HG02870 (cell line): ENCODE data around the gene CAPS.
"Not testable (repeated sequence)": the region's sequence is repeated elsewhere in the genome, so short reads cannot be mapped to it uniquely, and the experiment has no call there.

Source experiments
- ATAC-seq: cut with Tn5 transposase; IDR thresholded peaks from one replicate; pipeline ENCODE4 v1.9.1; 2021; ENCODE audit warnings: mild to moderate bottlenecking, moderate library complexity; ENCODE audit not compliant: unreplicated experiment

CAPS gene

DNA sequence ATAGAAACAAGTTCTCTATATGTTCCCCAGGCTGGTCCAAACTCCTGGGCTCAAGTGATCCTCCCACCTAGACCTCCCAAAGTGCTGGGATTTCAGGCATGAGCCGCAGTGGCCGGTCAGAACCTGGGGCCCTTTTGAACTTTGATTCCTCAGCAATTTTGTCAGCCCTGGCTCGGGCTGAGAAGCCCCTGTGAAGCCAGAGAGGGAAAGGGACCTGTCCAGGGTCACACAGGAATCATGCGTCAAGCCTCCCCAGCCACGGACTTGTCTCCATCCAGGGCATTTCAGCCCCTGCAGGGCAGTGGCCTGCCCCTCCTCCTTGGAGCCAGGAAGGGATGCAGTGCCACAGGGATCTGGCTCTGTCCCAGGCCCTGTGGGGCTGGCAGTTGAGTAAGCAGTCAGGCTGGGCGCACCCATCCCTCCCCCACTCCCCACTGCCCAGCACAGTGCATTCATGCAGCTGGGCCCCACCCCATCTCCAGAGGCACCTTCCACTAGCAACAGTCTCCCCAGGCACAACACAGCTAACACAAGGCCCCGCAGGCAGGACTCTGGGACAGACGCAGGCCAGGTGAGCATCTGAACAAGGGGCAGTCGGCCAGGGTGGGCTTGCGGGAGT, at the start of gene CAPS:
Gene CAPS, plus strand, starts transcription at position 516 of the 619 bp plus-strand sequence. CDS start 153 bp downstream, outside the sequence.
- ATAC-seq = no peak

DNA sequence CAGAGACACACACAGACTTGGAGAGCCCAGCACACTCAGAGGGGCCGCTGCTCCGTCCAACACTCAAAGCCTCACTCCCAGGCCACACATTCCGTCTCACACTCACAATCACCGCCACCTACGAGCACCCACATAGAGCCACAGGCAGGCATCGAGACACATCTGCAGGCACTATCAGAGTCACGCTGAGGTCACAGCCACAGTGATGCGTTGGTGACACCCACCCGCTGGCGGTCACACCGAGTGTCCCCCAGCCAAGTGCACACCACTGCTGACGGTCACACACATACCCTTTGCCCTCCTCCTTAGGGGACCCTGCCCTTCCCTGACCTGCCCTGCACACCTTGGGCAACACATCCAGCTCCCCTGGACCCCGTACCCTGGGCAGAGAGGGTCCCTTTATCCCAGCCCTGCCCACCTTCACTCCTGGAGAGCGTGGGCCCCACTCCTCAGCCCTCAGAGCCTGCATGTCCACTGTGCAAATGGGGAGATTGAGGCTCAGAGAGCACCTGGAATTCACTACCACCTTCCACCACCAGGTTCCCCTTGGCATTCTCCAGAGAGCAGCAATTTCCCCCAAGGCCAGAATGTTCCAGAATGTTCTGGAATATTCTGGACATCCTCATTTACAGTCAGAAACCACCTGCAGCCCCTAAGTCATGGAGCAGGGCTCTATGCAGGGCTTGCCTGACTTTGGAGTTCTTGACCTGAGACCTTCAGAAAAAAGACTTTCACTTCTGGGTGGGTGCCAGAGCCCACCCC, 49.1 kb upstream of the CAPS start:
- ATAC-seq = no peak

DNA sequence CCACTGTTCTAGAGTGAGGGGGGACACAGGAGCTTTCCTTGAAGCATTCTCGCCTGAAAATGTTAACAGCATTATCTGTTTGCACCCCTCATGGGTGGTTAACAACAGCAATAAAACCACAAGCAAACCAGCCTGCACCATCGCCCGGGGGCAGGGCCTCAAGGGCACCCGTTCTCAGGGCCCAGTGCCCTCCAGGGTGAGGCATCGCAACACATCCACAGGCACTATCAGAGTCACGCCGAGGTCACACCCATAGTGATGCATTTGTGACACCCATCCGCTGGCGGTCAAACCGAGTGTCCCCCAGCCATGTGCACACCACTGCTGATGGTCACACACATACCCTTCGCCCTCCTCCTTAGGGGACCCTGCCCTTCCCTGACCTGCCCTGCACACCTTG, 48.3 kb upstream of the CAPS start:
- no peak for ATAC-seq

DNA sequence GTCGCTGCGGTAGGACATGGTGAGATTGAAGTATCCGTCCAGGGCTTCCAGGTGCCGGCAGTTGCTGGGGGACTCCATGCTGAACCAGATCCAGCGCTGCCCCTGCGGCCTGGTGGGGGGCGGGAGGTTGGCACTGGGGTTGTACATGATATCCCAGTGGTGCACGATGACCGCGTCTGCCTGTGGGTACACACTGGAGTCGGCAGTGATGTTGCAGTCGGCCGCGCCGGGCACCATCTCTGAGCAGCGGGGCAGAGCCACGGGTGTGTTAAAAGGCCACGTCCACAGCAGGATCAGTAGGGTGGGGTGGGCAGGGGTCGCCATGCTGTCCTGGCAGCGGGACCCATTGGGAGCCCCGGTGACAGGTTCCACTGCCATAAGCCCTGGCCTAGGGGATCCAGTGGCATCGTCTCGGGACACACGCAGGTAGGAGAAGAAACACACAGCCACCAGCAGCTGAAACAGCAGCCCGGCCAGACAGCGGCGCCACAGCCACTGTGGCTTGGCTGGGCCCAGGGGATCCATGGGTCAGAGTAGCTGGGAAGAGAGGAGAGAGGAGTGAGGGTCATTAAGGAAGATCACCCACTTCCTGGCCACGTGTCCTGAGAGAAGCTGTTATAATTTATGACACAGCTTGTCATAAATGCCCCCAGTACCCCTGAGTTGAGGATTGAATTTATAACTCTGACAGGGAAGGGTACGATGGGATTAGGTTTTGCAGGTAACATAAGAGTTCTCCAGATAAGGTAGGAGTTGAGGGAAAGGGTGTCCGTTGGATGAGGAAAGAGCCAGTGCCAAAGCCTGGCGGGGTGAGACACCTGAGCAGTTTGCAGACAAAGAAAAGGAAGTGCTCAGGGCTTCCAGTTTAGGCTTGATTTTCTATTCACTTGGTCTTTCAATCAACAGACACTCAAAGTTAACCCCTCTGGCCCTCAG, 46.6 kb upstream of the CAPS start:
- ATAC-seq = no peak

DNA sequence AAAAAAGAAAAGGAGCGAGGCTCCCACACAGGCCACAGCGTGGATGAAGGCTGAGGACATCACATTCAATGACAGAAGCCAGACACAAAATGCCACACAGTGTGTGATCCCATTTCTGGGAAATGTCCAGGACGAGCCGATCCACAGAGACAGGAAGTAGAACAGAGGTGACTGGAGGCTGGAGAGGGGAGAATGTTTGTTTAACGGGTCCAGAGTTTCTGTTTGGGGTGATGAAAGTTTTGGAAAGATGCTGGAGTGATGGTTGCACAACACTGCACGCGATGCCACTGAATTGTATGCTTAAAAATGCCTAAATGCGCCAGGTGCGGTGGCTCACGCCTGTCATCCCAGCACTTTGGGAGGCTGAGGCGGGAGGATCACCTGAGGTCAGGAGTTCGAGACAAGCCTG, 43.1 kb upstream of the CAPS start:
- no peak for ATAC-seq

DNA sequence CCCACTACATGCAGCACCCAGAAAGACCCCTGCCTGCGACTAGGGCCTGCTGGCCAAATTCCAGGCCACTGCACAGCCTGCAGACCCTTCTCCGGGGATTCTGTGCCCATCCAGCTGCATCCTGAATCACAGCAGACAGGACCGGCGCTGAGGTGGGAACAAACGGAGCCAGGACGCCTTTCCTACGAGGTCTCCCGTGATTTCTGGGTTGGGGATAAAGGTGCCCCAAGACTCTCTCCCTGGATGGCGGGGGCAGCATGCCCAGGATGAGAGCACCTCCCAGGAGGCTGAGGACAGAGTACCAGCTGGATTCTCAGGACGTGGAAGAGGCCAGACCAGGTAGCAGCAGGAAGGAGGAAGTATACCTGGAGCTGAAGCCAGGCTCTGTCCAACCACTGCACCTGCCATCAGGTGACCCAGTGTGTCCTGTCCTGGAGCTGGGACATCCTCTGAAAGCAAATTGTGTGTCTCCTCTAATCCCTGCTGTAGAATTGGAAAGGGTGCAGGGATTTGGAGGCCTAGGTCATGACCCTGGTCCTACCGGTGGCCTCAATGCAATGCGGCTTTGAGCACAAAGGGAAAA, 40.3 kb upstream of the CAPS start:
- no peak for ATAC-seq

DNA sequence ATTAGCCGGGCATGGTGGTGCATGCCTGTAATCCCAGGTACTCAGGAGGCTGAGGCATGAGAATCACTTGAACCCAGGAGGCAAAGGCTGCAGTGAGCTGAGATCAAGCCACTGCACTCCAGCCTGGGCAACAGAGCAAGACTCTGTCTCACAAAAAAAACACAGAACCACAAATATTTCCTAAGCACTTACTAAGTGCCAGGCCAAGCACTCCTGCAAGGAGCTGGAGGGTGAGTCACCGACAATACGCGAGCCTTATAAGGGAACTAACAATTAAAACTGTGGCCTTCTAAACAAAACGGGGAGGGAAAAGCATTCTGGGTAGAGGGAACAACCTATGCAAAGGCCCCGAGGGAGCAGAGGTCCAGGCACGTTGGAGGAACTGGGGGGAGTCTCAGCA, 39.6 kb upstream of the CAPS start:
- not testable (repeated sequence) for ATAC-seq

DNA sequence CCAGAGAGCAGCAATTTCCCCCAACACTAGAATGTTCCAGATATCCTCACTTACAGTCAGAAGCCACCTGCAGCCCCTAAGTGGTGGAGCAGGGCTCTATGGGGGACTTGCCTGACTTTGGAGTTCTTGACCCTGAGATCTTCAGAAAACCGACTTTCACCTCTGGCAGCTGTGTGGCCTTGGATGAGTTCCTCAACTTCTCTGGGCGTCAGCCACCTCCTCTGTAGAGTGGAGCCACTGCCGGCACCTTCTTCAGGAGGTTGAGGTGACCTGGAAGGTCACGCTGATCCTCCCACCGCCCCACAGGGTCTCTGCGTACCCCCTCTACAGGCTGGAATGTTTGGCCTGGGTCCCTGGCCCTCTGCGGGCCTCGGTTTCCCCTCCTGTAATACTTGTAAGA, 36.6 kb upstream of the CAPS start:
- no peak for ATAC-seq

DNA sequence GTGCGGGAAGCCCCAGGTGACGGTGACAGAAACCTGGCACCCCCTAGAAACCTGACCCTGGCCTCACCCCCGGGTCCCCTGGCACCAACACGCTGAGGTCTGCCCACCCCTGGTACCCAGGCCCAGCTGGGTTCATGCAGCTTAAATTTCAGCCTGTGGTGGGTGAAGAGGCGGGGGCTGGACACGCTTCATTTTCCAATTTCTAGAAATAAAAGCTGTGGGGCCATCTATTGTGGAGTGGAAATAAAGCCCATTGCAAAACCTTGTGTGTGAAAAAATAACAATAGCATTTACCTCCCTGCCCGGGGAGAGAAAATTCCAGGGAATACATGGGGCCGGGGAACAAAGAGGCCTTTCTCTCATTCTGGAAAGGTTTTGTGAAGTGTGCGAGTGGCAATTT, 36.2 kb upstream of the CAPS start:
- no peak for ATAC-seq

DNA sequence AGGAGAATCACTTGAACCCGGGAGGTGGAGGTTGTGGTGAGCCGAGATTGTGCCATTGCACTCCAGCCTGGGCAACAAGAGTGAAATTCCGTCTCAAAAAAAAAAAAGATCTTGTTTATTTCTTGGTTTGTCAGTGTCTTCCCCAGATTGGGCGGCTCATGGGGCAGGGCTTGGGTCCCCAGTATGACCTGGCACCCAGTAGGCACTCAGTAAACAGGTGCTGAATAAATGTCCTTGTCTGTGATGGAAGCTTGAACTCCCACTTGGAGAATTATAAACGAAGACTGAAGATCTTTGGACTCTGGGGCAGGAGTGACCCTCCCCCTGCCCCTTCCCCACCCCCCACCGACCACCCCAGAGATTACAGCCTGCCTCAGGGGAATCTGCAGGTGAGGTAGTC, 33.9 kb upstream of the CAPS start:
- ATAC-seq = no peak

DNA sequence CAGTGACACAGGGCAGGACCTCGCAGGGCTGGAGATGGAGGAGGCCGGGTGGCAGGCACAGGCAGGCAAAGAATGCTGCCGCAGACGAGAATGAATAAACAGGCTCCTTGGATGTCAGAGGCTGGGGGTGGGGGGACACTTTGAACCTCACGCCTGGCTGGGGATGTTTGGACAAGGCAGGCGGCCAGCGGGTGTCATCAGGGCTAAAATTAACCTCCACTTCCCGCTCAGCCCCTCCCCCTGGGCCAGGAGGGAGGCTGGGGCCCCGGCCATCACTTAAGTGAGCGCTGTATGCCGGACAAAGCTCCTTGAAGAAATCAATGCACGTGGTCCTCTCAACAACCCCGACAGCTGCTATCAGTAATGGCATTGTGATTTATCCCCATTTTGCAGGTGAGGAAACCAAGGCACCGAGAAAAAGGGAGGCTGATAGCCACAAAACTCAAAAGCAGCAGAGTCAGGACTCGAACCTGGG, 33.4 kb upstream of the CAPS start:
- ATAC-seq = no peak

DNA sequence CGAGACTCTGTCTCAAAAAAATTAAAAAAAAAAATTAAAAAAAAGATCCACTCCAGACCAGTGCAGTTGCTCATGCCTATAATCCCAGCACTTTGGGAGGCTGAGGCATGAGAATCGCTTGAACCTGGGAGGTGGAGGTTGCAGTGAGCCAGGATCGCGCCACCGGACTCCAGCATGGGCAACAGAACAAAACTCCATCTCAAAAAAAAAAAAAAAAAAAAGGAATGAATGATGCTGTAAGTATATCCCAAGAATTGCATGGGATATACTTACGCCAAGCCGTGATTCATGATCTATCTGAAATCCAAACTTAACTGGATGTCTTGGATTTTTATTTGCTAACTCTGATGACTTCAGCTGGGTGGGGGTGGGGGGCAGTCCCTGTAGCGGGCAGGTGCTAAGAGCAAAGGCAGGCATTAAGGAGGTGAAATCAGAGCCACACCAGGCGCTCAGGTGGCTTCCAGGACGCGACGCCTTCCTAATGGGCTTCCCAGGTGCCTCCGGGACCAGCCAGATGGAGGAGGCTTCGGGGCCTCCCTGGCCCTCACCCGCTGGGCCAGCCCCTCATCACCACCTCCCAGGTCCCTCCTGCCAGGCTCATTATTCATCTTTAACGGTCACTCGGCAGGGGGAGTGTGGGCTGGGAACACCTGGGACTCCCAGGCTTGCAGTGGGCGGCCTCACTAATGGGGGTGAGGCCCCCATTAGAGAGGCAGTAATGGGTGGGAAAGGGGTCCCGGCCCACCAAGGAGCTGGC, 32.3 kb upstream of the CAPS start:
- no peak for ATAC-seq

DNA sequence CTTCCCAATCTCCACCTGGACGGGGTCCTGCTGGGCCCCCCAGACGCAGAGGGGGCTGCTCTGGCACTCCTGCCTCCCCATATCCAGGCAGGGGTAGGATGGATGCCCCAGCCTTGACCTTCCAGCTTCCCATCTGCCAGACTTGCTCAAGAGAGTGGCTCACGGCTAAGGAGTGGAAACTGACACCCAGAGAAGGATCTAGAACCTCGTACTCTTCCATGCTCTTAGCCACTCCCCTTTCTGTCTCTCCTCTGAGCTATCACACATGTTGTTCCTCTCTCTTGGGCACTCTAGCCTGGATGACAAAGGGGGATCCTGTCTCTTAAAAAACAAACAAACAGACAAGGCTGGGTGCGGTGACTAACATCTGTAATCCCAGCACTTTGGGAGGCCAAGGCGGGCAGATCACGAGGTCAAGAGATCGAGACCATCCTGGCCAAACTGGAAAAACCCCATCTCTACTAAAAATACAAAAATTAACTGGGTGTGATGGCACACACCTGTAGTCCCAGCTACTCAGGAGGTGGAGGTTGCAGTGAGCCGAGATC, 31.6 kb upstream of the CAPS start:
- no peak for ATAC-seq

DNA sequence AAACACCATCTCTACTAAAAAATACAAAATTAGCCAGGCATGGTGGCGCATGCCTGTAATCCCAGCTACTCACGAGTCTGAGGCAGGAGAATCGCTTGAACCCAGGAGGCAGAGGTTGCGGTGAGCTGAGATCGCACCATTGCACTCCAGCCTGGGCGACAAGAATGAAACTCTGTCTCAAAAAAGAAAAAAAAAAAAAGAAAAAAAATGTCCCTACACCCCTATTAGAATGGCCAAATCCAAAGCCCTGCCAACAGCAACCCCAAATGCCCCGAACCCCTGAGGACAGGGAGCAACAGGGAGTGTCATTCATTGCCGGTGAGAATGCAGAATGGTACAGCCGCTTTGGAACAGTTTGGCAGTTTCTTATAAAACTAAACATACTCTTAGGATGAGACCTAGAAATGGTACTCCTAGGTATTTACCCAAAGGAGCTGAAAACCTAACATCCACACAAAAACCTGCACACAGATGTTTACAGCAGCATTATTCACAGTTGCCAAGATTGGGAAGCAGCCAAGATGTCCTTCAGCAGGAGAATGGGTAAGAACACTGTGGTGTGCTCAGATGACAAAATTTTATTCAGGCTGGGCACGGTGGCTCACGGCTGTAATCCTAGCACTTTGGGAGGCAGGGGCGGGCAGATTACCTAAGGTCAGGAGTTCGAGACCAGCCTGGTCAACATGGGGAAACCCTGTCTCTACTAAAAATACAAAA, 30.7 kb upstream of the CAPS start:
- not testable (repeated sequence) for ATAC-seq

DNA sequence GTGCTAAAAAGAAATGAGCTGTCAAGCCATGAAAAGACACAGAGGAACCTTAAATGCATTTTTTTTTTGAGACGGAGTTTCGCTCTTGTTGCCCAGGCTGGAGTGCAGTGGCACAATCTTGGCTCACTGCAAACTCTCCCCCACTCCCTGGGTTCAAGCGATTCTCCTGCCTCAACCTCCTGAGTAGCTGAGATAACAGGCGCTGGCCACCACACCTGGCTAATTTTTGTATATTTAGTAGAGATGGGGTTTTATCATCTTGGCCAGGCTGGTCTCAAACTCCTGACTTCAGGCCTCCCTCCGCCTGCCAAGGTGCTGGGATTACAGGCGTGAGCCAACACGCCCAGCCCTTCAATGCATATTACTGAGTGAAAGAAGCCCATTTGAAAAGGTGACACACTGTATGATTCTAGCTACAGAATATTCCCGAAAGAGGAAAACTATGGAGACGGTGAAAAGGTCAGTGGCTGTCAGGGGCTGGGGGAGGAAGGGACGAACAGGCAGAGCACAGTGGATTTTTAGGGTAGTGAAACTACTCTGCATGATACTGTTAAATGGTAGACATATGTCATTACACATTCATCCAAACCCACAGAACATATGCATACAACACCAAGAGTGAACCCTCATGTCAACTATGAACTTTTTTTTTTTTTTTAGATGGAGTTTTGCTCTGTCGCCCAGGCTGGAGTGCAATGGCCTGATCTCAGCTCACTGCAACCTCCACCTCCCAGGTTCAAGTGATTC, 29.8 kb upstream of the CAPS start:
- ATAC-seq = not testable (repeated sequence)

DNA sequence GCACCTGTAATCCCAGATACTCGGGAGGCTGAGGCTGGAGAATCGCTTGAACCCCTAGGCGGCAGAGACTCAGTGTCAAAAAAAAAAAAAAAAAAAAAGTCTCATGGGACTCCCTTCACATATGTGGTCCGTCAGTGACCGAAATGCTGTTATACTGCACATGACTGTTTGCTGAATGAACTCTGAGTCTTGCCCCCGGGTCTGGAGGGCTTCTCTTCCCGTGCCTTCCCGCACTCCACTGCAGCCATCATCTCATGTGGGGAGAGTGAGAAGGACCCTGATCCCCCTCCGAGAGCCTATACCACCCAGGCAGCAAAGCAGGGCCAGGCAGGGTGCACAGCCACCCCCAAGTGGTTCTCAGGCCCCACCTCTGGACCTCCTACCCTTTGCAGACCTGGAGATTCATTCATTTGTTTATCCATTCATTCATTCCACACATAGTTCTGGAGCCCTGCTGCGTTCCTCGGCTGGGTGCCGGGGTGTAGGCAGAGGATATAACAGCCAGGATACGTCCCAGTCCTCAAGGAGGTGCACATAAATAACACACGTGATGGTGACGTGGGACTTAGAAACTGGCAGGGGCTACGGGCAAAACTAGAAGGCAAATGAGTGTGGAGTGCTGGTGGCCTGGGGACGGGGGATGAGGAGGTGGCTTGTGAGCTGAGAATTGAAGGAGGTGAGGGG, 24.6 kb upstream of the CAPS start:
- no peak for ATAC-seq

DNA sequence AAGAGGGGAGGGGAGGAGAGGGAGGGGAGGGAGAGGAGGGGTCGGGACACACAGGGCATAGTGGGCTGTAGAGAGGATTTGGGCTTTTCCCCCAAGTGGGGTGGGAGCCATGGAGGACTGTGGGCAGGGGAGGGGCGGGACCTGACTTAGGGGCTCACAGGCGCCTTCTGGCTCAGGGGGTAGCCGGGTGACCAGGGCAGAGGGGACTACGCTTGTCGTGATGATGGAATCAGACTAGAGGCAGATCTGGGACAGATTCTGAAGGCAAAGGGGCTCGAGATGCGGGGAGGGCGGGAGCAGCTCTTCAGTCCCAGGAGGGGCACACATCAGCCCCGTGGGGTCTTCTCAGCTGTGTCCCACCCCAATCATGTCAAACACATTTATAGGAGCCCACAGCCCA, 24.0 kb upstream of the CAPS start:
- ATAC-seq = no peak

DNA sequence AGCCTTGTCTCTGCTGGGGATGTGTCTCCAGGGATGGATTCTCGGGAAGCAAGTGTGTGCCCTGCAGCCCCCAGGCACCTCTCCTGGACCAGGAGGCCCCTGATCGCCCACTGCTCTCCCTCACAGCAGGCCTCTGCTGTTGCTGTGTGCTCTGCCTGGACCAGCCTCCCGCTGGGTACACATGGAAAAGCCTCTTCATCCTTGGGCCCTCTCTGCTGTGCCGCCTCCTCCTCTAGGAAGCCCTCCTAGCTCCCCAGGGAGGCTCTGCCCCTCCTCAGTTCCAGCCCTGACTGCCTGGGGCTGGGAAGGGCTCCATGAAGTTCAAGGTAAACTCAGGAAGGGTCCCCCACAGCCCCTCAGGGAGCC, 22.5 kb upstream of the CAPS start:
- no peak for ATAC-seq
